Neural cell (in vitro differentiated cells): Measurements from ENCODE around the gene KRTAP10-4.

Source experiments
- CTCF ChIP-seq: fragments of 450-650 bp; IDR thresholded peaks from 2 replicates; pipeline ENCODE4 v1.5.1; 2014; ENCODE audit warnings: antibody characterized with exemption, mild to moderate bottlenecking, moderate library complexity; ENCODE audit not compliant: poor library complexity, severe bottlenecking
- EP300 ChIP-seq: fragments of 450-650 bp; conservative IDR thresholded peaks from 2 replicates; pipeline ENCODE4 v1.6.1; 2014; ENCODE audit warnings: antibody characterized with exemption, mild to moderate bottlenecking, moderate library complexity; ENCODE audit not compliant: poor library complexity, severe bottlenecking
- EZH2 ChIP-seq: fragments of 200-600, 300-800 bp; shearing (Covaris generic), sonication (generic); IDR thresholded peaks from 2 replicates; pipeline ENCODE4 v1.6.1; 2014; ENCODE audit warnings: antibody characterized with exemption, low read length, borderline replicate concordance, mild to moderate bottlenecking; ENCODE audit not compliant: insufficient read depth, poor library complexity, severe bottlenecking
- RAD21 ChIP-seq: fragments of 450-650 bp; conservative IDR thresholded peaks from 2 replicates; pipeline ENCODE4 v1.6.1; 2014; ENCODE audit warnings: antibody characterized with exemption, mild to moderate bottlenecking, moderate library complexity
- REST ChIP-seq: IDR thresholded peaks from 2 replicates; pipeline ENCODE4 v1.6.1; 2012; ENCODE audit warnings: borderline replicate concordance

GRCh38 chr21:44571844-44572782 lies 1.4 kb upstream of the KRTAP10-4 start:
- TF ChIP-seq EZH2 (no peak), CTCF (no peak), RAD21 (no peak), EP300 (no peak), REST (no peak)
